ENCODE results near the gene CHMP4B. TPM values are rescaled to one million over a fixed set of nuclear protein-coding genes. Genes with fewer than 3 reads are reported as not detected.

CHMP4B gene
- 101 TPM for total RNA-seq
- long read RNA-seq, partial matches to known transcripts: 1 of 1 reads
- long read RNA-seq, other reads (novel, unspliced or antisense): 0 of 1 reads

GRCh38 chr20:33810885-33811775 is at the start of gene CHMP4B:
CHMP4B (plus strand) TSS chr20:33811348; CDS start chr20:33811469, 121 bp downstream.
- DNase-seq (peak; percentile 100), ATAC-seq (ENCODE audit: poor library complexity) (peak; percentile 99)
- intact Hi-C loops (cut with DNase I): no loop called here

GRCh38 chr20:33761698-33762250 is 49.4 kb upstream of the CHMP4B start:
- DNase-seq (no peak), ATAC-seq (ENCODE audit: poor library complexity) (no peak)
- intact Hi-C loops (cut with DNase I): no loop called here

GRCh38 chr20:33765099-33765498 is 46.0 kb upstream of the CHMP4B start:
- no peak for DNase-seq
- ATAC-seq (ENCODE audit: poor library complexity): no peak
- intact Hi-C loops (cut with DNase I): no loop called here

DNA sequence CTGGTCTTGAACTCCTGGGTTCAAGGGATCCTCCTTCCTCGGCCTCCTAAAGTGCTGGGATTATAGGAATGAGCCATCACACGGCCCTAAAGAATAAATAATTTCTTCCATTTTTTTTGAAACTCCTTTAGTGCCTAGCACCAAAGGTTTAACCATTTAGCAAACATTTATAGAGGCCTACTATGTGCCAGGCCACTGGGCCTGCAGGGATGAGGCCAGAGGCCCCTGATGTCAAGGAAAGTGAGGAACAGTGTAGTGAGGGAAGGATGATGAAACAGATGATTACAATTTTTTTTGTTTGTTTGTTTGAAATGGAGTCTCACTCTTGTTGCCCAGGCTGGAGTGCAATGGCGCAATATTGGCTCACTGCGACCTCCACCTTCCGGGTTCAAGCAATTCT is 45.6 kb upstream of the CHMP4B start:
- no peak for DNase-seq
- intact Hi-C loops (cut with DNase I): no loop called here
- ATAC-seq (ENCODE audit: poor library complexity): no peak

GRCh38 chr20:33766686-33767085 is 44.5 kb upstream of the CHMP4B start:
- intact Hi-C loops (cut with DNase I): no loop called here
- no peak for ATAC-seq (ENCODE audit: poor library complexity)
- DNase-seq: no peak

- ATAC-seq (ENCODE audit: poor library complexity) (no peak), DNase-seq (no peak)
- intact Hi-C loops (cut with DNase I): no loop called here
Observed at GRCh38 chr20:33767777-33768138, 43.4 kb upstream of the CHMP4B start.

DNA sequence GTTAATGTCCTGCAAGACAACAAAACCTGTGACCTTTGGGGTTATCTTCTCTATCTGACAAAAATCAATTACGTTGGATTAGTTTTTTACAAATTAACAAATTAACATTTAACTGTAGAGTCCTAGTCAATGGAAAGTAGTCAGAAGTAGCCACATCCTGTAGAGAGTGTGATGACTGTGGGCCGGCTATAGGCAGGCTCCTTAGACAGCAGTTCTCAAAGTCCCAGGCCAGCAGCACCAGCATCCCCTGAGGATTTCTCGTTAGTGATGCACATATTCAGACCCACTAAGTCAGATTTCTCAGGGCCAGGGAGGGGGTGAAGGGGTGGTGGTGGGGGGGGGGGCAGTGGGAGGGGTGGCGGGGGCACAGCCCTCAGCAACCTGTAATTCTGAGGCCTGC is 42.1 kb upstream of the CHMP4B start:
- intact Hi-C loops (cut with DNase I): no loop called here
- no peak for ATAC-seq (ENCODE audit: poor library complexity)
- DNase-seq: no peak

- ATAC-seq (ENCODE audit: poor library complexity) (peak; percentile 29), DNase-seq (no peak)
- intact Hi-C loops (cut with DNase I): no loop called here
Observed at GRCh38 chr20:33770005-33770404, 41.1 kb upstream of the CHMP4B start.

DNA sequence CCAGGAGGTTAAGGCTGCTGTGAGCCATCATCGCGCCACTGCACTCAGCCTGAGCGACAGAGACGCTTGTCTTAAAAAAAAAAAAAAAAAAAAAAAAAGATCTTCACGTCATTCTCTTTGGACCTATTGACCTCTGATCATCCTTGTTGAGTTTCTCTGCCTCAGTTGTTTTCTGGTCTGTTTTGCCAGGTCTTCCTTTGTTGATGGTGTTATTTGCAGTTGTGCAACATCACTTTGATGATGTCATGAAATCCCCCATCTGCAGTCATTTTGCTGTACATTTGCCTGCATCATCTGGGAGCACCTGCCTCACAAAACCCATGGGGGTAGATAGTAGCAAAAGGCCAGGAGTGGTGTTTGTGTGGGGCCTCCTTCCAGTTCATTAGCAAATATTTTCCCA is 39.2 kb upstream of the CHMP4B start:
- DNase-seq (no peak), ATAC-seq (ENCODE audit: poor library complexity) (no peak)
- intact Hi-C loops (cut with DNase I): no loop called here

GRCh38 chr20:33772439-33772838 is 38.7 kb upstream of the CHMP4B start:
- no peak for DNase-seq
- intact Hi-C loops (cut with DNase I): no loop called here
- no peak for ATAC-seq (ENCODE audit: poor library complexity)

DNA sequence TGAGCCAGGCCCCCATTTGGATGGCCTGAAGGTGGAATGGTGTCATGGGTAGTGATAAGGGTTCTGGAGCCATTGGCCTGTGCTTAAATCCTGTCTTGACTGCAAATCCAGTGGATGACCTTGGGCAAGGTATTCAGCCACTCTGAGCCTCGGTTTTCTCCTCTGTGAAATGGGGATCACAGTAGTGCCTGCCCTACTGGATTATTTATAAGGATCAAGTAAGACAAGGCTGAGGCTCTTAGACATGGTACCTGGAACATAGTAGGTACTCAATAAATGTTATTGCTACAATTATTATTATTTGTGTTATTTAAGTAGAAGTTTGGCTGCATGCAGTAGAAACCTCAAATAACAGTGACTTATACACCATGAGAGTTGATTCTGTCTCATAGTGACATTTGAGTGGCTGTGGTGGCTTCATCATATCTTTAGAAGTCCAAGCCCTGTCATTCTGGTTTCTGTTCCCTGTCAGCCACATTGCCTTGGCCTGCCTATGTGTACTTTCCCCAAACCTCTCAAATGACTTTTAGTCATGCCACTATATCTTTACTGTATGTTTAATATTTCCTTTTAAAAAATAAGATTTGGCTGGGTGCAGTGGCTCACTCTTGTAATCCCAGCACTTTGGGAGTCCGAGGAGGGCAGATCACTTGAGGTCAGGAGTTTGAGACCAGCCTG is 37.6 kb upstream of the CHMP4B start:
- ATAC-seq (ENCODE audit: poor library complexity): peak; percentile 57
- no peak for DNase-seq
- intact Hi-C loops (cut with DNase I): no loop called here

- DNase-seq: no peak
- intact Hi-C loops (cut with DNase I): no loop called here
Observed at GRCh38 chr20:33777816-33778215, 33.3 kb upstream of the CHMP4B start.

DNA sequence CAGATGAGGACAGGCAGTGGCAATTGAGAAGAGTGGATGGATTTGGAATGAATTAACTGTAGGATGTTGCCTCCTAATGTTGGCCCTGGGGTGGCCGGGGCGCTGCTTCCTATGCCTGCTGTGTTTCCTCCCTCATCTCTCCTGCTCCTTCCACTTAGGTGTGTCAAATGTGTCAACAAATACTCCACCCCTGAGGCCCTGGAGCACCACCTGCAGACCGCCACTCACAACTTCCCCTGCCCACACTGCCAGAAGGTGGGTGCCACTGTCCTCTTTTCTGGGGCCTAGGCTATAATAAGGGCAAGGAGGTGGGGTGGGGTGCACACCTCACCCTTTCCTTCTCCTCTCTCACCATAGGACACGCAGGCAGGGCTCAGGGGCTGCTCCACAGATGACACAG is 30.0 kb upstream of the CHMP4B start:
- intact Hi-C loops (cut with DNase I): no loop called here
- DNase-seq (no peak), ATAC-seq (ENCODE audit: poor library complexity) (no peak)

More at GRCh38 chr20:33777816-33778215, 33.3 kb upstream of the CHMP4B start:
- ATAC-seq (ENCODE audit: poor library complexity): no peak

- ATAC-seq (ENCODE audit: poor library complexity) (no peak), DNase-seq (no peak)
- intact Hi-C loops (cut with DNase I): no loop called here
Observed at GRCh38 chr20:33781945-33782344, 29.2 kb upstream of the CHMP4B start.

DNA sequence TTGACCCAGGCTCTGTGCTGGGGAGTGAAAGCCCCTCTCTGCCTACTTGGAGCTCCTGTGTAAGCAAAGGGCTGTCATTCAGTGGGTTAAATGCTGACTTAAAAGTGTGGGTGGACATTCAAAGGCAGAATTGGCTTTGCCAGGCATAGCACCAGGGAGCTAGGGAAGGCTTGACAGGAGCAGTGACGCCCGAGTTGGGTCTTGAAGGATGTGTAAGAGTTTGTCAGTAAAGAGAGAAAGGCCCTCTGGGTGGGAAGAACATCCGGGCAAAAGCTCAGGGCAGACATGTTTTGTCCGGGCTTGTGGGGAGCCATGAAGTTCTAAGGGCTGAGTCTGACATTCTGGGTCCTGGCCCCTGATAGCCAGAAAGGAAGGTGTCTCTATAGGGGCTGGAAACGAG is 27.9 kb upstream of the CHMP4B start:
- ATAC-seq (ENCODE audit: poor library complexity): no peak
- intact Hi-C loops (cut with DNase I): no loop called here
- DNase-seq: no peak

DNA sequence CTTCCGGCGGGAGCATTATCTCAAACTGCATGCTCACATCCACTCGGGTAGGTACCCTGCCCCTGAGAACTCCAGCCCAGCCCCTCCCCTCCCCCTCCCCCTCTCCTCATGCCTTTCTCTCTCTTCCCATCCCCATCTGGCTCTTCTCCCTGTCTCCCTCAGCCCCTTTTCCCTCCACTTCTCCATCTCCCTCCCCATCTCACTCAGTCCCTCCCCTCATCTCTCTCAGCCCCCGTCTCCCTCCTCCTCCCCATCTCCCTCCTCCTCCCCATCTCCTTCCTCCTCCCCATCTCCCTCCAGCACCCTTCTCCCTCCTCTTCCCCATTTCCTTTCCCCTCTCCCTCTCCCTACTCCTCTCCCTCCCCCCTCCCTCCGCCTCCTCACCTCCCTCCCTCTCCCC is 27.3 kb upstream of the CHMP4B start:
- ATAC-seq (ENCODE audit: poor library complexity): no peak
- intact Hi-C loops (cut with DNase I): no loop called here

GRCh38 chr20:33784225-33784624 is 26.9 kb upstream of the CHMP4B start:
- ATAC-seq (ENCODE audit: poor library complexity) (no peak), DNase-seq (no peak)
- intact Hi-C loops (cut with DNase I): no loop called here

More for the DNA sequence above, 27.3 kb upstream of the CHMP4B start:
- DNase-seq: no peak

DNA sequence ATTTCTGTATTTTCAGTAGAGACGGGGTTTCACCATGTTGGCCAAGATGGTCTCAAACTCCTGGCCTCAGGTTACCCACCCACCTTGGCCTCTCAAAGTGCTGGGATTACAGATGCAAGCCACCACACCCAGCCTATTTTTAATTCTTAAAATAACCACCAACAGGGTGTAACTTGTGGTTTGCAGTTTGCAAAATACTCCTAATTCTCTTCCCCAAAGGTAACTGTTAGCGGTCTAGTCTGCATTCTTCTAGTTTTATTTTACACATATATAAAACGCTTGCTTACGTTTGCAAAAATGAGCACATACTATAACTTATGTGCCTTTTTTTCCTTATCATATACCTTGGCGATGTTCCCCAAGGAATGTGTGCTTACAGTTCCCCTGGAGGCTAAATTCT is 25.6 kb upstream of the CHMP4B start:
- intact Hi-C loops (cut with DNase I): no loop called here
- DNase-seq: no peak
- no peak for ATAC-seq (ENCODE audit: poor library complexity)

- ATAC-seq (ENCODE audit: poor library complexity) (no peak), DNase-seq (no peak)
- intact Hi-C loops (cut with DNase I): no loop called here
Observed at GRCh38 chr20:33787253-33787891, 23.8 kb upstream of the CHMP4B start.
